Measurements from ENCODE around the gene PIP.
"Not testable (repeated sequence)": the region's sequence is repeated elsewhere in the genome, so short reads cannot be mapped to it uniquely, and the experiment has no call there.

The PIP gene

GRCh38 chr7:143177374-143178119, 45.7 kb downstream of the PIP start:
- H3K4me3 ChIP-seq (ENCODE audit: low read length) = no peak overlapping the region
- H3K9me3 ChIP-seq (ENCODE audit: control insufficient read depth, insufficient read depth, low read length) = no peaks in the 10 kb centered on the region
- WGBS (ENCODE audit: insufficient coverage, insufficient read length) = no CpG with 5 or more reads among the region's 2 CpGs
- no peaks in the 10 kb centered on the region for H3K36me3 ChIP-seq (ENCODE audit: control insufficient read depth, insufficient read depth, low read length)
- no peaks in the 10 kb centered on the region for H3K27me3 ChIP-seq (ENCODE audit: control insufficient read depth, insufficient read depth, low read length)
- DNase-seq (ENCODE audit: low read depth, low spot score) = no peak
- no peaks in the 10 kb centered on the region for H3K4me1 ChIP-seq (ENCODE audit: control insufficient read depth, insufficient read depth, low read length)
- H3K27ac ChIP-seq (ENCODE audit: low read length) = no peak overlapping the region

DNA sequence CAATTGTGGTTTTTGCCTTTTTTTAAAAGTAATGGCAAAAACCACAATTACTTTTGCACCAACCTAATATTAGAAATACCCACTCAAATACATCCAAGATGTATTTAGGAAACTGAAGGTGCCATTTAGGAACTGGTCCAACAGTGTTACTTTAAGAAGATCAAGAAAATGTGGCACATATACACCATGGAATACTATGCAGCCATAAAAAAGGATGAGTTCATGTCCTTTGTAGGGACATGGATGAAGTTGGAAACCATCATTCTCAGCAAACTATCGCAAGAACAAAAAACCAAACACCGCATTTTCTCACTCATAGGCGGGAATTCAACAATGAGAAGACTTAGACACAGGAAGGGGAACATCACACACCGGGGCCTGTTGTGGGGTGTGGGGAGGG, 48.9 kb downstream of the PIP start:
- not testable (repeated sequence) for H3K27me3 ChIP-seq (ENCODE audit: control insufficient read depth, insufficient read depth, low read length); H3K4me1 ChIP-seq (ENCODE audit: control insufficient read depth, insufficient read depth, low read length); H3K27ac ChIP-seq (ENCODE audit: low read length); DNase-seq (ENCODE audit: low read depth, low spot score); H3K36me3 ChIP-seq (ENCODE audit: control insufficient read depth, insufficient read depth, low read length); H3K9me3 ChIP-seq (ENCODE audit: control insufficient read depth, insufficient read depth, low read length); H3K4me3 ChIP-seq (ENCODE audit: low read length)
- no CpG with 5 or more reads among the region's 4 CpGs for WGBS (ENCODE audit: insufficient coverage, insufficient read length)

DNA sequence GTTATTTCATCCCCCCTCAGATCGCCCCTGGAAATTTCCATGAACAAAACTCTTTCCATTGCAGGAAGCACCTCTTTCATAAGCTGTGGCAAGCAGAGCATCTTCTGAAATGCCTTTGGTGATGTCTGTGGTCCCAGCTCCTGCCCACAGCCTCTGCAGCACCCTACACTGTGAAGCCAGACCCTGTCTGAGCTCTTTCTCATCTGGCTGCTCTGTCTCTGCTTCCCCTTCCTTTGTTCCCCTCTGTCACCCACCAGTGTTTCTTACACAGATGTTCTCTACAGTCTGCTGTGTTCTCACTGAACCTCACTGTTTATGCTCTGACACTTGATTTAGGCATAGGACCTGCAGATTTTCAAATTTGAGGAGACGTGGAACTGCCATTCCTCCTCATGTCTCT, 49.5 kb downstream of the PIP start:
- H3K4me1 ChIP-seq (ENCODE audit: control insufficient read depth, insufficient read depth, low read length) = no peaks in the 10 kb centered on the region
- H3K27ac ChIP-seq (ENCODE audit: low read length) = no peak overlapping the region
- H3K36me3 ChIP-seq (ENCODE audit: control insufficient read depth, insufficient read depth, low read length) = no peaks in the 10 kb centered on the region
- no CpG with 5 or more reads among the region's 2 CpGs for WGBS (ENCODE audit: insufficient coverage, insufficient read length)
- DNase-seq (ENCODE audit: low read depth, low spot score) = no peak
- no peak overlapping the region for H3K4me3 ChIP-seq (ENCODE audit: low read length)
- H3K27me3 ChIP-seq (ENCODE audit: control insufficient read depth, insufficient read depth, low read length) = no peaks in the 10 kb centered on the region
- H3K9me3 ChIP-seq (ENCODE audit: control insufficient read depth, insufficient read depth, low read length) = no peaks in the 10 kb centered on the region

DNA sequence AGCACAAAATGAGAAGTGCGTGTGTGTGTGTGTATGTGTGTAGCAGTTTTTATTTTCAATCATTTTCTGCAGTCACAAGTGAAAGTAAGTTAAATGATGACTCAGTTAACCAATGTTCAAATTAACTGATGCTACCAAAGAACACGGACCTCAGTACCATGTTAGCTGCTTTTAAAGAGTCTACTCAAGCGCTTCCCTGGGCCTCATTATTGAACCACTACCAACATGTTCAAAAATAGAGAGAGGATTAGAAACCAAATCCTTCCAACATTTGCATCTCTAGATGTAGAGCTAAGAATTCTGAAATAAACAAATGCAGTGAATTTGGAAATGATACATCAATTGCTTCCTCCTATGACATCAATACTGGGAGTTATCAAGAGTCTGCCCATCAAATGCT, 51.1 kb downstream of the PIP start, which contains the start of gene TAS2R39:
TAS2R39 (plus strand) TSS at position 396 of the 400 bp plus-strand sequence; CDS start at position 396, 0 bp downstream.
- no peaks in the 10 kb centered on the region for H3K4me1 ChIP-seq (ENCODE audit: control insufficient read depth, insufficient read depth, low read length)
- 100% methylated on average over 1 of the region's 3 CpGs for WGBS (ENCODE audit: insufficient coverage, insufficient read length)
- H3K27ac ChIP-seq (ENCODE audit: low read length) = no peak within 1 kb of the TSS
- H3K36me3 ChIP-seq (ENCODE audit: control insufficient read depth, insufficient read depth, low read length) = no peaks in the 10 kb centered on the region
- no peak within 1 kb of the TSS for H3K4me3 ChIP-seq (ENCODE audit: low read length)
- DNase-seq (ENCODE audit: low read depth, low spot score) = no peak
- H3K9me3 ChIP-seq (ENCODE audit: control insufficient read depth, insufficient read depth, low read length) = no peaks in the 10 kb centered on the region
- no peaks in the 10 kb centered on the region for H3K27me3 ChIP-seq (ENCODE audit: control insufficient read depth, insufficient read depth, low read length)

DNA sequence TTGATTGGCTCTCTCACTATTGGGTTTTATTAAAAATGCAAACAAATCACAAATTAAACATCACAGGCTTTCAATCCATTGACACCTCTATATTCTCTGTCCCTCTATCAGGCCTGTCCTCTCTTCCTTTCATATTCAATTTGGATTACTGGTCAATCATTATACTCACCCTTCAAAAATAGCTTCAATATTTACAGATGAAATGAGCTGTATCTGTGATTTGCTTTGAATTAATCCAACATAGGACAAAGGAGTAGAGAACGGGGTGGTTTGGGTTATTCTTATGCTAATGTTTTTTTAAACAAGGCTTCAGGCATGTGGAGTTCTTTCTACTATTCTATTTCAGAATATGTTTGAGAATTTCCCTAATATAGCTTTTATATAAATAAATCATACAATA, 53.7 kb downstream of the PIP start:
- no peaks in the 10 kb centered on the region for H3K9me3 ChIP-seq (ENCODE audit: control insufficient read depth, insufficient read depth, low read length)
- no peak overlapping the region for H3K4me3 ChIP-seq (ENCODE audit: low read length)
- DNase-seq (ENCODE audit: low read depth, low spot score) = no peak
- no peak overlapping the region for H3K27ac ChIP-seq (ENCODE audit: low read length)
- H3K27me3 ChIP-seq (ENCODE audit: control insufficient read depth, insufficient read depth, low read length) = no peaks in the 10 kb centered on the region
- H3K36me3 ChIP-seq (ENCODE audit: control insufficient read depth, insufficient read depth, low read length) = no peaks in the 10 kb centered on the region
- H3K4me1 ChIP-seq (ENCODE audit: control insufficient read depth, insufficient read depth, low read length) = no peaks in the 10 kb centered on the region
- WGBS (ENCODE audit: insufficient coverage, insufficient read length) = no CpG with 5 or more reads among the region's 1 CpG

GRCh38 chr7:143188994-143189393, 57.1 kb downstream of the PIP start:
- WGBS (ENCODE audit: insufficient coverage, insufficient read length) = no CpG with 5 or more reads among the region's 6 CpGs
- Histone ChIP-seq H3K4me3 (ENCODE audit: low read length) (no peak overlapping the region), H3K9me3 (ENCODE audit: control insufficient read depth, insufficient read depth, low read length) (no peaks in the 10 kb centered on the region), H3K27me3 (ENCODE audit: control insufficient read depth, insufficient read depth, low read length) (no peaks in the 10 kb centered on the region), H3K4me1 (ENCODE audit: control insufficient read depth, insufficient read depth, low read length) (no peaks in the 10 kb centered on the region), H3K36me3 (ENCODE audit: control insufficient read depth, insufficient read depth, low read length) (no peaks in the 10 kb centered on the region), H3K27ac (ENCODE audit: low read length) (no peak overlapping the region)
- no peak for DNase-seq (ENCODE audit: low read depth, low spot score)

Measured in iPS DF 6.9 (cell line).